Cardiac muscle cell (in vitro differentiated cells and primary cell): ENCODE measurements around the gene A2M. TPM values are rescaled to one million over a fixed set of nuclear protein-coding genes. Genes with fewer than 3 reads are reported as not detected.
A peak's percentile ranks its signal among the peaks of the same experiment; 100 is the strongest.

Experiments used
- DNase-seq, 2 donors: peaks; one replicate each; pipeline versions ENCODE4 v3.0.0 to v3.0.0-alpha.2; 2010 to 2017; ENCODE audit warnings: low read depth in 1 of 2, low spot score in 1 of 2
- H3K27ac ChIP-seq: fragments of 200-600 bp; sonication (generic); 2 replicates; pipeline ENCODE4 v1.5.1; 2016
- H3K27me3 ChIP-seq: fragments of 200-600 bp; sonication (generic); 2 replicates; pipeline ENCODE4 v1.6.0; 2016; ENCODE audit warnings: control low read depth
- H3K36me3 ChIP-seq: fragments of 200-600 bp; sonication (generic); 2 replicates; pipeline ENCODE4 v1.5.1; 2016; ENCODE audit warnings: control low read depth
- H3K4me1 ChIP-seq: fragments of 200-600 bp; sonication (generic); 2 replicates; pipeline ENCODE4 v1.8.1; 2017; ENCODE audit warnings: low read depth, mild to moderate bottlenecking, mixed run types
- H3K4me3 ChIP-seq: fragments of 200-600 bp; sonication (generic); 2 replicates; pipeline ENCODE4 v1.5.1; 2016; ENCODE audit warnings: mild to moderate bottlenecking
- H3K9me3 ChIP-seq: fragments of 200-600 bp; sonication (generic); 2 replicates; pipeline ENCODE4 v1.5.1; 2017; ENCODE audit warnings: low read depth, mild to moderate bottlenecking, control low read depth
- polyA plus RNA-seq: library from polyadenylated mRNA; unstranded; fragments of >200 nt; fragmentation: Nextera tagmentation; extraction: Ambion mirVana; gene quantifications from 2 replicates; pipeline ENCODE4 v1.2.1, GENCODE V29; 2016
- total RNA-seq: library from RNA; depleted of rRNA; stranded (reverse); fragments of >200 nt; gene quantifications from 2 replicates; pipeline ENCODE4 v1.2.3, GENCODE V29; 2016
- TF ChIP-seq, protein P1 (sequence below): IDR thresholded peaks from 2 replicates; pipeline ENCODE4 v1.5.1; 2012; ENCODE audit warnings: low read depth, mild to moderate bottlenecking, low read length

Gene A2M
- total and polyA plus RNA-seq, 2 experiments from 2014 or later: 63.5 to 104 TPM

GRCh38 chr12:9064201-9064814, 51.4 kb downstream of the A2M start:
- H3K27ac ChIP-seq: peak overlapping the region; percentile 90
- no peaks in the 10 kb centered on the region for H3K36me3 ChIP-seq
- DNase-seq: peak; percentile 58 to 83
- H3K9me3 ChIP-seq: no peaks in the 10 kb centered on the region
- H3K4me3 ChIP-seq: peak overlapping the region; percentile 69
- TF ChIP-seq, protein P1, sequence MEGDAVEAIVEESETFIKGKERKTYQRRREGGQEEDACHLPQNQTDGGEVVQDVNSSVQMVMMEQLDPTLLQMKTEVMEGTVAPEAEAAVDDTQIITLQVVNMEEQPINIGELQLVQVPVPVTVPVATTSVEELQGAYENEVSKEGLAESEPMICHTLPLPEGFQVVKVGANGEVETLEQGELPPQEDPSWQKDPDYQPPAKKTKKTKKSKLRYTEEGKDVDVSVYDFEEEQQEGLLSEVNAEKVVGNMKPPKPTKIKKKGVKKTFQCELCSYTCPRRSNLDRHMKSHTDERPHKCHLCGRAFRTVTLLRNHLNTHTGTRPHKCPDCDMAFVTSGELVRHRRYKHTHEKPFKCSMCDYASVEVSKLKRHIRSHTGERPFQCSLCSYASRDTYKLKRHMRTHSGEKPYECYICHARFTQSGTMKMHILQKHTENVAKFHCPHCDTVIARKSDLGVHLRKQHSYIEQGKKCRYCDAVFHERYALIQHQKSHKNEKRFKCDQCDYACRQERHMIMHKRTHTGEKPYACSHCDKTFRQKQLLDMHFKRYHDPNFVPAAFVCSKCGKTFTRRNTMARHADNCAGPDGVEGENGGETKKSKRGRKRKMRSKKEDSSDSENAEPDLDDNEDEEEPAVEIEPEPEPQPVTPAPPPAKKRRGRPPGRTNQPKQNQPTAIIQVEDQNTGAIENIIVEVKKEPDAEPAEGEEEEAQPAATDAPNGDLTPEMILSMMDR: no peak
- H3K27me3 ChIP-seq: no peaks in the 10 kb centered on the region
- peaks cover 5% of the 10 kb centered on the region for H3K4me1 ChIP-seq

GRCh38 chr12:9052610-9053009, 63.1 kb downstream of the A2M start:
- TF ChIP-seq, protein P1: no peak
- no peaks in the 10 kb centered on the region for H3K27me3 ChIP-seq
- no peak overlapping the region for H3K27ac ChIP-seq

GRCh38 chr12:9051158-9051550, 64.6 kb downstream of the A2M start:
- Histone ChIP-seq H3K36me3 (no peaks in the 10 kb centered on the region), H3K27me3 (no peaks in the 10 kb centered on the region), H3K9me3 (no peaks in the 10 kb centered on the region), H3K4me3 (no peak overlapping the region), H3K27ac (no peak overlapping the region), H3K4me1 (no peaks in the 10 kb centered on the region)
- TF ChIP-seq, protein P1: no peak
- no peak for DNase-seq

More at GRCh38 chr12:9052610-9053009, 63.1 kb downstream of the A2M start:
- Histone ChIP-seq H3K4me3 (no peak overlapping the region), H3K9me3 (no peaks in the 10 kb centered on the region), H3K4me1 (no peaks in the 10 kb centered on the region), H3K36me3 (no peaks in the 10 kb centered on the region)
- DNase-seq: no peak

DNA sequence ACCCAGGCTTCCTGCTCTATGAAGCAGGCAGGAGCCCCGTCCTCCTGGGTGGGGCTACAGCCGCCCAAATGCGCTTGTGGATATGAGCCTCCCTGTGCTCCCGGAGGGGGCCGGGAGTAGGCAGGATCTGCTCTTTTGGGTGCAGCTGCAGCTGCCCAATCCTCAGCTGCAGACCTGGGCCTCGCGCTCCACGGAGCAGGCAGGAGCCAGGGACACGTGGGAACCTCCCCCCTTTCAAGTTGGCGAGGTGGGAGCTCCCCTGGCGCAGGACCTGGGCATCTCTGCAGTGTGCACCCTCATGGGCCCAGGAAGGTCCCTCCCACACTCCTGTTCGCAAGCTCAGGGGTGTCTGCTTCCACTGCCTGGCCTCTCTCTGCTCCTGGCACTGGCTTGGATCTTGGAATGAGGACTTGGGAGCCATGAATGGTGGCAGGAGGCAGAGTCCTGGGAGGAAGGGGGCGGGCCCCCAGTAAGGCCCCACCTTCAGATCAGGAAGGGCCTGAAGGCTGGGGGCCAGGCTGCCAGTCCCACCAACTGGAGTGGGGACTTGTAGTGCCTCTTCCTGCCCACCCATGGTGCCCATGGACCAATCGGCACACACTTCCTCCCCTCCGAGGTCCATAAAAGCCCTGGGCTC, 65.1 kb downstream of the A2M start:
- Histone ChIP-seq H3K9me3 (no peaks in the 10 kb centered on the region), H3K4me3 (no peak overlapping the region), H3K27ac (no peak overlapping the region), H3K36me3 (no peaks in the 10 kb centered on the region), H3K27me3 (no peaks in the 10 kb centered on the region), H3K4me1 (no peaks in the 10 kb centered on the region)
- TF ChIP-seq, protein P1: no peak
- DNase-seq: no peak

DNA sequence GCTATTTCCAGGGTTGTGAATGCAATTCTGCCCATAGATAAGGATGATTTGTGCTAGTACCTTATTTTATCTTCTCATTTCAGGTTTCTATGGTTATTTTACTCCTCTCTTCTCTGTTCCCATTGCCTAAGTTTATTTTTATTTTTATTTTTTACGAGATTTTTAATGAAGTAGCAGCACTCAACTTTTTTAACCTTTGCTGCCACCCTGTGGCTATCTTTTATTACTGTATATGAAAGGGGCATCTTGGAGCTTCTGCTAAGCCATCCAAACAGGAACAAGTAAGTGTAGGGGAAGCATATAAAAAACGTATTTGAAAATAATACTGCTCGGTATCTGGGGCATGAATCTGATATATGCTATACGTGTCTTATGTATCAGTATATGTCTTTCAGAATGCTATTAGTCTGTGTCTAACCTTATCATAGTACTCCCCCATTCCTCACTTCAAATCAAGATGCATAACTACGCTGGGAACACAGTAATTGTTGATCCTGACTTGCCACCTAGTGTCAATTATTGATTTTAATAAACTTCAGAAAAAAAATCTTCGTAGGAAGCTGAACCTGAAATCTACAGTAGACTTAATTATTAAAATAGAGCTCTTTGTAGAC, 66.1 kb downstream of the A2M start:
- no peak overlapping the region for H3K27ac ChIP-seq
- no peaks in the 10 kb centered on the region for H3K4me1 ChIP-seq
- no peaks in the 10 kb centered on the region for H3K9me3 ChIP-seq
- H3K36me3 ChIP-seq: no peaks in the 10 kb centered on the region
- no peak overlapping the region for H3K4me3 ChIP-seq
- H3K27me3 ChIP-seq: no peaks in the 10 kb centered on the region
- peak; percentile 56 to 68 for DNase-seq
- TF ChIP-seq, protein P1: peak; percentile 57
